H1 (cell line): ENCODE measurements around the gene TBC1D12. TPM values are rescaled to one million over a fixed set of nuclear protein-coding genes. Genes with fewer than 3 reads are reported as not detected.

Source experiments
- CTCF ChIA-PET: fragments of 300-600 bp; sonication (Branson Sonifier 250); formaldehyde crosslinking; loops from one replicate; lab custom pipeline; 2021; ENCODE audit not compliant: partially characterized antibody; lab: Charles Lee
- POLR2A ChIA-PET: fragments of 300-600 bp; sonication (Branson Sonifier 250); formaldehyde crosslinking; loops from one replicate; lab custom pipeline; 2021; ENCODE audit warnings: inconsistent platforms; ENCODE audit not compliant: partially characterized antibody; lab: Charles Lee
- DNase-seq, 2 experiments: peaks; one replicate each; pipeline versions ENCODE4 v3.0.0 to v3.0.0-alpha.2; 2010 to 2022; ENCODE audit warnings: low spot score in 2 of 2, low read depth in 1 of 2, mixed read lengths in 1 of 2
- FAIRE-seq: peaks from 2 replicates; lab custom pipeline; 2011; peaks lifted over from hg19 to GRCh38; lab: Jason Lieb, UNC
- H2AFZ ChIP-seq: 2 replicates; pipeline ENCODE4 v1.8.1; 2012; ENCODE audit warnings: low read length, inconsistent platforms
- H2AK5ac ChIP-seq: 2 replicates; pipeline ENCODE4 v1.6.1; 2013; ENCODE audit warnings: low read depth, low read length
- H2BK120ac ChIP-seq: replicated peaks from 2 replicates; pipeline ENCODE3; 2013; ENCODE audit warnings: low read depth, low read length, inconsistent platforms
- H2BK12ac ChIP-seq: 2 replicates; pipeline ENCODE4 v1.6.1; 2013; ENCODE audit warnings: low read depth, low read length
- H2BK15ac ChIP-seq: 2 replicates; pipeline ENCODE4 v1.6.1; 2013; ENCODE audit warnings: low read length
- H2BK20ac ChIP-seq: 2 replicates; pipeline ENCODE4 v1.6.1; 2013; ENCODE audit warnings: low read length
- H2BK5ac ChIP-seq: 2 replicates; pipeline ENCODE4 v1.6.1; 2013; ENCODE audit warnings: low read depth, low read length
- H3K14ac ChIP-seq: 2 replicates; pipeline ENCODE4 v1.6.1; 2013; ENCODE audit warnings: inconsistent platforms; ENCODE audit not compliant: insufficient read length
- H3K18ac ChIP-seq: 2 replicates; pipeline ENCODE4 v1.6.1; 2013; ENCODE audit warnings: low read length; ENCODE audit errors: extremely low read depth
- H3K23ac ChIP-seq: 2 replicates; pipeline ENCODE4 v1.6.1; 2013; ENCODE audit warnings: inconsistent platforms; ENCODE audit not compliant: insufficient read length
- H3K23me2 ChIP-seq: 2 replicates; pipeline ENCODE4 v1.6.1; 2013; ENCODE audit warnings: low read depth, low read length
- H3K27ac ChIP-seq: 2 replicates; pipeline ENCODE4 v1.6.1; 2011; ENCODE audit warnings: low read depth, low read length, inconsistent platforms
- H3K27me3 ChIP-seq, 4 experiments: replicated peaks in 1 of 4; 1 replicate in 1 of 4; 2 replicates in 3 of 4; pipeline versions ENCODE4 v1.6.1 to v1.8.1; 2011 to 2013; ENCODE audit warnings: low read length in 3 of 4, mild to moderate bottlenecking in 3 of 4, inconsistent platforms in 2 of 4, mixed read lengths in 2 of 4, moderate library complexity in 1 of 4; ENCODE audit not compliant: control insufficient read depth in 3 of 4, insufficient read depth in 3 of 4; ENCODE audit errors: extremely low read depth in 1 of 4
- H3K36me3 ChIP-seq, 4 experiments: 2 replicates each; pipeline versions ENCODE4 v1.6.1 to v1.8.1; 2011 to 2013; ENCODE audit warnings: mild to moderate bottlenecking in 4 of 4, low read length in 3 of 4, moderate library complexity in 2 of 4, control low read depth in 1 of 4, inconsistent platforms in 1 of 4; ENCODE audit not compliant: insufficient read depth in 4 of 4, control insufficient read depth in 2 of 4
- H3K4ac ChIP-seq: replicated peaks from 2 replicates; pipeline ENCODE3; 2013; ENCODE audit warnings: low read length, low read depth, mixed read lengths, inconsistent platforms; ENCODE audit not compliant: insufficient read length
- H3K4me1 ChIP-seq, 4 experiments: replicated peaks in 1 of 4; 1 replicate in 1 of 4; 2 replicates in 3 of 4; pipeline versions ENCODE4 v1.6.1 to v1.8.1; 2011 to 2013; ENCODE audit warnings: low read length in 3 of 4, inconsistent platforms in 2 of 4, mixed read lengths in 1 of 4; ENCODE audit not compliant: insufficient read depth in 4 of 4, control insufficient read depth in 3 of 4
- H3K4me2 ChIP-seq, 2 experiments: 2 replicates each; pipeline versions ENCODE4 v1.6.1 to v1.8.1; 2011 to 2013; ENCODE audit warnings: low read depth in 2 of 2, low read length in 2 of 2, control low read depth in 1 of 2, inconsistent platforms in 1 of 2, mild to moderate bottlenecking in 1 of 2; ENCODE audit not compliant: insufficient read depth in 1 of 2
- H3K4me3 ChIP-seq, 4 experiments: fragments of 200-600, 300-600 bp in 1 of 4; sonication (generic), shearing (Covaris generic), sonication (Bioruptor Twin) in 1 of 4; 2 replicates each; pipeline versions ENCODE4 v1.5.1 to v1.8.1; 2011 to 2016; ENCODE audit warnings: low read length in 4 of 4, low read depth in 3 of 4, control low read depth in 2 of 4, inconsistent platforms in 2 of 4, mild to moderate bottlenecking in 2 of 4, mixed read lengths in 1 of 4, moderate library complexity in 1 of 4; ENCODE audit not compliant: insufficient read depth in 2 of 4; ENCODE audit errors: extremely low read depth in 1 of 4
- H3K56ac ChIP-seq: replicated peaks from 2 replicates; pipeline ENCODE3; 2013; ENCODE audit warnings: low read depth, mild to moderate bottlenecking, mixed read lengths, low read length, inconsistent platforms; ENCODE audit not compliant: insufficient read length
- H3K79me1 ChIP-seq: 2 replicates; pipeline ENCODE4 v1.6.1; 2013; ENCODE audit warnings: low read depth, low read length, control low read depth
- H3K79me2 ChIP-seq, 2 experiments: 2 replicates each; pipeline versions ENCODE4 v1.6.1 to v1.8.1; 2012 to 2013; ENCODE audit warnings: low read length in 2 of 2, mild to moderate bottlenecking in 2 of 2, inconsistent platforms in 1 of 2; ENCODE audit not compliant: insufficient read depth in 2 of 2, control insufficient read depth in 1 of 2
- H3K9ac ChIP-seq, 4 experiments: replicated peaks in 1 of 4; 1 replicate in 1 of 4; 2 replicates in 3 of 4; pipeline versions ENCODE4 v1.6.1 to v1.8.1; 2011 to 2013; ENCODE audit warnings: low read depth in 3 of 4, low read length in 3 of 4, control low read depth in 2 of 4, mild to moderate bottlenecking in 2 of 4, moderate library complexity in 2 of 4, inconsistent platforms in 1 of 4; ENCODE audit errors: extremely low read depth in 1 of 4
- H3K9me3 ChIP-seq, 2 experiments: 2 replicates each; pipeline versions ENCODE4 v1.6.1 to v1.8.1; 2012 to 2013; ENCODE audit warnings: mild to moderate bottlenecking in 2 of 2, moderate library complexity in 2 of 2, control low read depth in 1 of 2, inconsistent platforms in 1 of 2, low read depth in 1 of 2, low read length in 1 of 2, mixed read lengths in 1 of 2; ENCODE audit not compliant: insufficient read depth in 2 of 2
- H4K20me1 ChIP-seq, 2 experiments: replicated peaks in 1 of 2; 2 replicates each; pipeline versions ENCODE3 to v1.8.1; 2011 to 2013; ENCODE audit warnings: inconsistent platforms in 2 of 2, low read length in 2 of 2, mild to moderate bottlenecking in 1 of 2; ENCODE audit not compliant: insufficient read depth in 2 of 2, control insufficient read depth in 1 of 2
- H4K5ac ChIP-seq: 2 replicates; pipeline ENCODE4 v1.6.1; 2013; ENCODE audit warnings: low read length, low read depth, mixed read lengths, inconsistent platforms; ENCODE audit not compliant: insufficient read length
- H4K8ac ChIP-seq: 2 replicates; pipeline ENCODE4 v1.8.0; 2013; ENCODE audit warnings: mild to moderate bottlenecking, moderate library complexity, low read length, inconsistent platforms; ENCODE audit not compliant: insufficient read depth; ENCODE audit errors: extremely low read depth
- H4K91ac ChIP-seq: replicated peaks from 2 replicates; pipeline ENCODE3; 2013; ENCODE audit warnings: low read length, mixed read lengths, inconsistent platforms; ENCODE audit not compliant: insufficient read length
- HDAC2 ChIP-seq, 2 experiments: fragments of 300-600 bp in 1 of 2; sonication (generic) in 1 of 2; IDR thresholded peaks; 2 replicates each; pipeline ENCODE4 v1.6.1; 2011 to 2012; ENCODE audit warnings: low read depth in 2 of 2, low read length in 2 of 2, mild to moderate bottlenecking in 2 of 2, moderate library complexity in 2 of 2, borderline replicate concordance in 1 of 2, inconsistent platforms in 1 of 2
- RNF2 ChIP-seq: fragments of 200-900, 300-1000 bp; sonication (generic); IDR thresholded peaks from 2 replicates; pipeline ENCODE4 v1.7.1; 2016; ENCODE audit warnings: borderline replicate concordance, low read depth, mild to moderate bottlenecking, antibody characterized with exemption, low read length; ENCODE audit not compliant: poor library complexity, severe bottlenecking; ENCODE audit errors: missing control alignments
- RXRA ChIP-seq: IDR thresholded peaks from 2 replicates; pipeline ENCODE4 v1.6.1; 2011; ENCODE audit warnings: low read depth, mild to moderate bottlenecking, low read length, moderate library complexity; ENCODE audit not compliant: insufficient read depth
- SRF ChIP-seq: IDR thresholded peaks from 2 replicates; pipeline ENCODE4 v1.6.1; 2011; ENCODE audit warnings: mild to moderate bottlenecking, low read depth, low read length, moderate library complexity
- SUZ12 ChIP-seq: fragments of 200-600 bp; sonication (generic); IDR thresholded peaks from 2 replicates; pipeline ENCODE4 v1.6.1; 2012; ENCODE audit warnings: mild to moderate bottlenecking, inconsistent platforms, low read length, moderate library complexity, mixed read lengths
- TAF1 ChIP-seq: IDR thresholded peaks from 2 replicates; pipeline ENCODE4 v1.6.1; 2011; ENCODE audit warnings: mild to moderate bottlenecking, low read depth, low read length
- TBP ChIP-seq: IDR thresholded peaks from 2 replicates; pipeline ENCODE4 v1.6.1; 2011; ENCODE audit warnings: low read depth, low read length, improper control_type of control experiment
- USF2 ChIP-seq: IDR thresholded peaks from 2 replicates; pipeline ENCODE4 v1.6.1; 2011; ENCODE audit warnings: low read length, improper control_type of control experiment
- polyA plus RNA-seq, 7 experiments: library from polyadenylated mRNA; depleted of rRNA in 3 of 7; stranded (reverse) in 5 of 7; unstranded in 2 of 7; fragments of >200 nt in 5 of 7; fragments of 200-250 nt in 2 of 7; gene quantifications; 1 replicate in 5 of 7; 2 replicates in 1 of 7; 4 replicates in 1 of 7; pipeline versions ENCODE4 v1.2.1 to v1.2.3, GENCODE V29; 2011 to 2013; ENCODE audit warnings: missing spikeins in 2 of 7, mixed read lengths in 2 of 7
- total RNA-seq: library from RNA; stranded (reverse); fragmentation: NEBNext Ultra II Directional; extraction: Animal tissue kit (Norgen Biotek cat#: 25700); gene quantifications from 2 replicates; pipeline ENCODE4 v1.2.1, GENCODE V29; 2021

Gene TBC1D12
- total and polyA plus RNA-seq, 2 of the 8 experiments (the other 6 are each of a cell fraction or from before 2014, with no cell fraction given): 1.1 to 3.2 TPM

GRCh38 chr10:94405406-94405805, 3.1 kb downstream of the TBC1D12 start:
- CTCF ChIA-PET: interaction anchor here (0.6 to 1.0 kb wide), 2 partner anchors 43 to 1196 kb away, joined by 3 to 5 read pairs; no protein-coding TSS in a partner anchor
- H3K4me2 ChIP-seq: no peak overlapping the region
- H3K23me2 ChIP-seq: peaks cover 12% of the 10 kb centered on the region
- no peak overlapping the region for H3K4ac ChIP-seq
- peaks cover 0 to 2% of the 10 kb centered on the region in 2 experiments for H4K20me1 ChIP-seq
- no peak overlapping the region for H2BK20ac ChIP-seq
- POLR2A ChIA-PET: no interaction called here
- H3K27me3 ChIP-seq: peaks cover 1 to 24% (median 16%) of the 10 kb centered on the region in 4 experiments
- H3K14ac ChIP-seq: no peak overlapping the region
- no peak overlapping the region for H2BK15ac ChIP-seq
- TF ChIP-seq USF2: no peak
- no peak for TF ChIP-seq TAF1
- no peak for TF ChIP-seq SRF
- no peak for TF ChIP-seq RXRA
- TF ChIP-seq HDAC2 (IDR thresholded peaks at IDR 0.05; ENCODE audit: borderline replicate concordance in 1 of 2, low read depth in 2 of 2, low read length in 2 of 2): no peak
- no peak for TF ChIP-seq TBP
- no peak for TF ChIP-seq RNF2
- TF ChIP-seq SUZ12: no peak
- TF ChIP-seq, all 59 proteins: peak for 0
- H3K9me3 ChIP-seq: no peaks in the 10 kb centered on the region
- DNase-seq: no peak
- no peak overlapping the region for H4K8ac ChIP-seq
- no peak overlapping the region for H2BK5ac ChIP-seq
- no peak overlapping the region for H3K9ac ChIP-seq
- H2BK120ac ChIP-seq: no peak overlapping the region
- H2AFZ ChIP-seq: no peak overlapping the region
- H3K79me2 ChIP-seq: no peaks in the 10 kb centered on the region
- no peak overlapping the region for H3K27ac ChIP-seq
- H3K79me1 ChIP-seq: no peaks in the 10 kb centered on the region
- no peak overlapping the region for H2AK5ac ChIP-seq
- H3K4me1 ChIP-seq: peaks cover 0 to 4% (median under 1%) of the 10 kb centered on the region in 4 experiments; a peak in 2 of 7 replicates
- no peak overlapping the region for H4K91ac ChIP-seq
- no peak overlapping the region for H2BK12ac ChIP-seq
- no peak overlapping the region for H3K4me3 ChIP-seq
- H3K18ac ChIP-seq: no peak overlapping the region
- no peaks in the 10 kb centered on the region for H3K36me3 ChIP-seq
- no peak overlapping the region for H3K23ac ChIP-seq
- FAIRE-seq: no peak
- no peak overlapping the region for H3K56ac ChIP-seq
- H4K5ac ChIP-seq: no peak overlapping the region
